GM21529 (cell line): Measurements from ENCODE around the gene TCEAL5.
"Not testable (repeated sequence)": the region's sequence is repeated elsewhere in the genome, so short reads cannot be mapped to it uniquely, and the experiment has no call there.

Experiments used
- ATAC-seq: cut with Tn5 transposase; IDR thresholded peaks from one replicate; pipeline ENCODE4 v1.9.1; 2021; ENCODE audit not compliant: unreplicated experiment

The TCEAL5 gene

GRCh38 chrX:103235608-103236007 is 40.9 kb downstream of the TCEAL5 start:
- ATAC-seq, result not testable (repeated sequence)

DNA sequence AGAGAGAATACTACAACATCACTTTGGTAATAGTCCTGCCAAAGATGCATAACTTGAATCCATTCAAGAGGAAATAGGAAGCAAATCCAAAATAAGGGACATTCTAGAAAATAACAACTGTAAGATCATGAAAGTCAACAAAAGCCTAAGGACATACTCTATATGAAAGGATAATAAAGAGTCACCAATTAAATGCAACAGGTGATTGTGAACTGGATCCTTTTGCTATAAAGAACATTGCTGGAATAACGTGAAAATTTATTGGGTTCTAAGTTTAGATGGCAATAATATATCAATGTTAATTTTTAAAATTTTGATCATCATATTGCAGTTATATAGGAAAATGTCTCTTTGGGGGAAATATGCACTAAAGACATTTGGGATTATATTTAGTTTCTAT is 41.7 kb downstream of the TCEAL5 start:
- no peak for ATAC-seq

DNA sequence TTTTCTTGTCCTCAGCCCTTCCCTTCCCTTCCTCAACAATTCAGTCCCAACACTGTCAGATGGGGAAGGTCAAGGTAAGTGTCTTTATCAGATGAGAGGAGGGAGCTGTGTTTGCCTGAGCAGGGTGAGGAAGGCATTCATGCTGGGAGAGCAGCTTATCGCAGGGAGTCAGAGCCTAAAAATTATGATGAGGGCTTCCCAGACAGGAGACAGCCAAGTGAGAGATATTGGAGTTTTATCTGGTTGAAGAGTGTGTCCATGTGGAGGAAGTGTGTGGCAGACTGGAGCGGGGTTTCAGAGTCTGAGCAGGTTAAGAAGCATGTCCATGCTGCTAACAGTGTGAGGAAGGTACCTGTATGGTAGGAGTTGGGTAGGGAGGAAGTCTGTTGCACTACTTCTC is 43.3 kb downstream of the TCEAL5 start:
- no peak for ATAC-seq

DNA sequence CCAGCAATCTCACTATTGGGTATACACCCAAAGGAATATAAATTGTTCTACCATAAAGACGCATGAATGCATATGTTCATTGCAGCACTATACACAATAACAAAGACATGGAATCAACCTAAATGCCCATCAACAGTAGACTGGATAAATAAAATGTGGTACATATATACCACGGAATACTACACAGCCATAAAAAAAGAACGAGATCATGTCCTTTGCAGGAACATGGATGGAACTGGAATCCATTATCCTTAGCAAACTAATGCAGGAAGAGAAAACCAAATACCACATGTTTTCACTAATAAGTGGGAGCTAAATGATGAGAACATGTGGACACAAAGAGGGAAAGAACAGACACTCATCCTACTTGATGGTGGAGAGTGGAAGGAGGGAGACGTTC is 50.6 kb downstream of the TCEAL5 start:
- ATAC-seq, result not testable (repeated sequence)
